Measurements from ENCODE around the gene SLC24A2. TPM values are rescaled to one million over a fixed set of nuclear protein-coding genes. Genes with fewer than 3 reads are reported as not detected.

Gene SLC24A2
- polyA plus RNA-seq, 1 of the 3 experiments (the other 2 are of a cell fraction) = not detected

GRCh38 chr9:19782005-19782404, 6.8 kb downstream of the SLC24A2 start:
- Histone ChIP-seq H3K9ac (no peak overlapping the region), H3K27me3 (ENCODE audit: insufficient read depth) (no peaks in the 10 kb centered on the region), H4K20me1 (ENCODE audit: insufficient read depth) (no peaks in the 10 kb centered on the region), H3K36me3 (replicated peaks in 1 of 2; ENCODE audit: control insufficient read depth in 1 of 2, insufficient read depth in 2 of 2, low read length in 1 of 2) (no peaks in the 10 kb centered on the region), H3F3A (replicated peaks; ENCODE audit: insufficient read depth) (no peaks in the 10 kb centered on the region), H3K79me2 (ENCODE audit: insufficient read depth) (no peaks in the 10 kb centered on the region), H3K4me3 (ENCODE audit: low read depth in 2 of 2, low read length in 1 of 2) (no peak overlapping the region), H3K9me2 (no peaks in the 10 kb centered on the region), H3K4me1 (ENCODE audit: control insufficient read depth in 1 of 2, insufficient read depth in 2 of 2, low read depth in 1 of 2, low read length in 1 of 2) (no peaks in the 10 kb centered on the region), H2AFZ (ENCODE audit: low read depth) (no peak overlapping the region), H3K9me3 (no peaks in the 10 kb centered on the region), H3K4me2 (no peak overlapping the region), H3K27ac (ENCODE audit: low read depth in 2 of 2, low read length in 1 of 2) (no peak overlapping the region)
- ChIA-PET POLR2A (no interaction called here), CTCF (no interaction called here)
- no peak for DNase-seq
- WGBS (ENCODE audit: low lambda C conversion rate) = 13% methylated on average over 3 of the region's 3 CpGs
- peak; percentile 92 for TF ChIP-seq REST (IDR thresholded peaks at IDR 0.05; ENCODE audit: low read depth, low read length)
- no peak for TF ChIP-seq JUND (IDR thresholded peaks at IDR 0.05)

- no peaks in the 10 kb centered on the region for H3K27me3 ChIP-seq (ENCODE audit: insufficient read depth)
- H3K4me1 ChIP-seq (ENCODE audit: control insufficient read depth in 1 of 2, insufficient read depth in 2 of 2, low read depth in 1 of 2, low read length in 1 of 2) = no peaks in the 10 kb centered on the region
- ChIA-PET CTCF (interaction anchor here (0.6 kb wide), 1 partner anchor 42 kb away, joined by 3 read pairs; no protein-coding TSS in a partner anchor), POLR2A (no interaction called here)
- H3F3A ChIP-seq (replicated peaks; ENCODE audit: insufficient read depth) = no peaks in the 10 kb centered on the region
- DNase-seq = peak; percentile 27
- H3K9ac ChIP-seq = no peak overlapping the region
- no peaks in the 10 kb centered on the region for H3K9me2 ChIP-seq
- TF ChIP-seq SIN3A (IDR thresholded peaks at IDR 0.05; ENCODE audit: borderline replicate concordance, low read depth, low read length) (no peak), RFX5 (IDR thresholded peaks at IDR 0.05; ENCODE audit: low read length) (peak; percentile 91)
- no peak overlapping the region for H2AFZ ChIP-seq (ENCODE audit: low read depth)
- H3K79me2 ChIP-seq (ENCODE audit: insufficient read depth) = no peaks in the 10 kb centered on the region
- H3K27ac ChIP-seq (ENCODE audit: low read depth in 2 of 2, low read length in 1 of 2) = no peak overlapping the region
- H3K9me3 ChIP-seq = no peaks in the 10 kb centered on the region
- H3K36me3 ChIP-seq (replicated peaks in 1 of 2; ENCODE audit: control insufficient read depth in 1 of 2, insufficient read depth in 2 of 2, low read length in 1 of 2) = no peaks in the 10 kb centered on the region
- no peak overlapping the region for H3K4me3 ChIP-seq (ENCODE audit: low read depth in 2 of 2, low read length in 1 of 2)
- H4K20me1 ChIP-seq (ENCODE audit: insufficient read depth) = no peaks in the 10 kb centered on the region
- 30% methylated on average over 2 of the region's 2 CpGs for WGBS (ENCODE audit: low lambda C conversion rate)
- H3K4me2 ChIP-seq = no peak overlapping the region
These were observed 7.6 kb downstream of the SLC24A2 start for GRCh38 chr9:19781240-19781639.

- H3K9me3 ChIP-seq = no peaks in the 10 kb centered on the region
- H3K9me2 ChIP-seq = no peaks in the 10 kb centered on the region
- no peak overlapping the region for H2AFZ ChIP-seq (ENCODE audit: low read depth)
- no peaks in the 10 kb centered on the region for H3K27me3 ChIP-seq (ENCODE audit: insufficient read depth)
- no peaks in the 10 kb centered on the region for H3K79me2 ChIP-seq (ENCODE audit: insufficient read depth)
- no peak overlapping the region for H3K4me2 ChIP-seq
- no peaks in the 10 kb centered on the region for H3K4me1 ChIP-seq (ENCODE audit: control insufficient read depth in 1 of 2, insufficient read depth in 2 of 2, low read depth in 1 of 2, low read length in 1 of 2)
- no peaks in the 10 kb centered on the region for H3K36me3 ChIP-seq (replicated peaks in 1 of 2; ENCODE audit: control insufficient read depth in 1 of 2, insufficient read depth in 2 of 2, low read length in 1 of 2)
- WGBS (ENCODE audit: low lambda C conversion rate) = 16% methylated on average over 4 of the region's 4 CpGs
- no peak overlapping the region for H3K27ac ChIP-seq (ENCODE audit: low read depth in 2 of 2, low read length in 1 of 2)
- H3F3A ChIP-seq (replicated peaks; ENCODE audit: insufficient read depth) = no peaks in the 10 kb centered on the region
- H3K4me3 ChIP-seq (ENCODE audit: low read depth in 2 of 2, low read length in 1 of 2) = no peak overlapping the region
- ChIA-PET CTCF (interaction anchor here (1.0 kb wide), 1 partner anchor 121 kb away, joined by 3 read pairs; no protein-coding TSS in a partner anchor), POLR2A (no interaction called here)
- no peak for DNase-seq
- TF ChIP-seq FOXJ3 (CRISPR knock-in tag; IDR thresholded peaks at IDR 0.05) (no peak), RCOR1 (IDR thresholded peaks at IDR 0.05; ENCODE audit: low read length) (no peak), SIN3A (IDR thresholded peaks at IDR 0.05; ENCODE audit: borderline replicate concordance, low read depth, low read length) (no peak), TCF12 (IDR thresholded peaks at IDR 0.05) (no peak), REST (IDR thresholded peaks at IDR 0.05; ENCODE audit: low read depth, low read length) (no peak)
- H4K20me1 ChIP-seq (ENCODE audit: insufficient read depth) = no peaks in the 10 kb centered on the region
- no peak overlapping the region for H3K9ac ChIP-seq
These were observed 17.4 kb downstream of the SLC24A2 start for GRCh38 chr9:19771446-19771845.
